H4 (cell line): ENCODE results near the gene ZNF618. TPM values are rescaled to one million over a fixed set of nuclear protein-coding genes. Genes with fewer than 3 reads are reported as not detected.

ENCODE experiments used
- DNase-seq: peaks from one replicate; pipeline ENCODE4 v3.0.0-alpha.2; 2015; ENCODE audit warnings: low spot score
- total RNA-seq: library from RNA; depleted of rRNA; stranded (reverse); fragments of >200 nt; shearing (Covaris generic); gene quantifications from 2 replicates; pipeline ENCODE4 v1.2.3, GENCODE V29; 2014; rRNA removed

Gene ZNF618, protein sequence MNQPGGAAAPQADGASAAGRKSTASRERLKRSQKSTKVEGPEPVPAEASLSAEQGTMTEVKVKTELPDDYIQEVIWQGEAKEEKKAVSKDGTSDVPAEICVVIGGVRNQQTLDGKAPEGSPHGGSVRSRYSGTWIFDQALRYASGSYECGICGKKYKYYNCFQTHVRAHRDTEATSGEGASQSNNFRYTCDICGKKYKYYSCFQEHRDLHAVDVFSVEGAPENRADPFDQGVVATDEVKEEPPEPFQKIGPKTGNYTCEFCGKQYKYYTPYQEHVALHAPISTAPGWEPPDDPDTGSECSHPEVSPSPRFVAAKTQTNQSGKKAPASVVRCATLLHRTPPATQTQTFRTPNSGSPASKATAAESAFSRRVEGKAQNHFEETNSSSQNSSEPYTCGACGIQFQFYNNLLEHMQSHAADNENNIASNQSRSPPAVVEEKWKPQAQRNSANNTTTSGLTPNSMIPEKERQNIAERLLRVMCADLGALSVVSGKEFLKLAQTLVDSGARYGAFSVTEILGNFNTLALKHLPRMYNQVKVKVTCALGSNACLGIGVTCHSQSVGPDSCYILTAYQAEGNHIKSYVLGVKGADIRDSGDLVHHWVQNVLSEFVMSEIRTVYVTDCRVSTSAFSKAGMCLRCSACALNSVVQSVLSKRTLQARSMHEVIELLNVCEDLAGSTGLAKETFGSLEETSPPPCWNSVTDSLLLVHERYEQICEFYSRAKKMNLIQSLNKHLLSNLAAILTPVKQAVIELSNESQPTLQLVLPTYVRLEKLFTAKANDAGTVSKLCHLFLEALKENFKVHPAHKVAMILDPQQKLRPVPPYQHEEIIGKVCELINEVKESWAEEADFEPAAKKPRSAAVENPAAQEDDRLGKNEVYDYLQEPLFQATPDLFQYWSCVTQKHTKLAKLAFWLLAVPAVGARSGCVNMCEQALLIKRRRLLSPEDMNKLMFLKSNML
- 4.8 and 4.9 TPM in 2 replicates for total RNA-seq

GRCh38 chr9:113876151-113876992 lies at the start of gene ZNF618:
ZNF618 (plus strand) TSS chr9:113876309; CDS start chr9:113876381, 72 bp downstream.
- no peak for DNase-seq

- no peak for DNase-seq
These were observed 47.9 kb upstream of the ZNF618 start for GRCh38 chr9:113828221-113828620.

DNA sequence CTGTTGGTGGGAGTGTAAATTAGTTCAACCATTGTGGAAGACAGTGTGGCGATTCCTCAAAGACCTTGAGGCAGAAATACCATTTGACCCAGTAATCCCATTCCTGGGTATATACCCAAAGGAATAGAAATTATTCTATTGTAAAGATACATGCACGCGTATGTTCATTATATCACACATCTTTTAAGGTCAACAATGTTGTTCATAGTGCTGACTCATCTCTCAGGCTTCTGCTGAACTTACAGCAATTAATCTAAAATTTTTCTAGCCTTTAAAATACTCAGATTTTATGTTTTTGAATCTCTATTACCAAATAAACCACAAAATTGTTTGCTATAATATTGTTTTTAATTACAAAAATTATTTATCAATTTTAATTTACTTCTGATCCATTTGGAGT lies 38.8 kb upstream of the ZNF618 start:
- DNase-seq = no peak

- no peak for DNase-seq
These were observed 34.0 kb upstream of the ZNF618 start for GRCh38 chr9:113842086-113842485.

- DNase-seq = no peak
These were observed 31.6 kb upstream of the ZNF618 start for GRCh38 chr9:113844466-113844865.

- DNase-seq = no peak
These were observed 24.8 kb upstream of the ZNF618 start for GRCh38 chr9:113851359-113851758.

DNA sequence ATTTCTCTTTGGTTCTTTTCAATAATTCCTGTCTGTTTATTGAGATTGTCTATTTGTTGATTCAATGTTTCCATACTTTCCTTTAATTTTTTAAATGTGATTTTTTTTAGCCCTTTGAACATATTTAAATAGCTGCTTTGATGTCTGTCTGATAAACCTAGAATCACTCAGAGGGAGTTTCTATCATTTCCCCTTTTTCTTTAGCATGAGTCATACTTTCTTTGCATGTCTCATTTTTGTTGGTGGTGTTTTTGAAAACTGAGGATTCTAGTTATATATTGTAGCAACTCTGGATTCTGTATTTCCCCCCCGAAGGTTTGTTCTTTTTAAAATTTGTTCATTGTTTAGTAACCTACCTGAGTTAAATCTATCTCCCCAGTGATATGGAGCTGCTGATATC lies 24.2 kb upstream of the ZNF618 start:
- no peak for DNase-seq

DNA sequence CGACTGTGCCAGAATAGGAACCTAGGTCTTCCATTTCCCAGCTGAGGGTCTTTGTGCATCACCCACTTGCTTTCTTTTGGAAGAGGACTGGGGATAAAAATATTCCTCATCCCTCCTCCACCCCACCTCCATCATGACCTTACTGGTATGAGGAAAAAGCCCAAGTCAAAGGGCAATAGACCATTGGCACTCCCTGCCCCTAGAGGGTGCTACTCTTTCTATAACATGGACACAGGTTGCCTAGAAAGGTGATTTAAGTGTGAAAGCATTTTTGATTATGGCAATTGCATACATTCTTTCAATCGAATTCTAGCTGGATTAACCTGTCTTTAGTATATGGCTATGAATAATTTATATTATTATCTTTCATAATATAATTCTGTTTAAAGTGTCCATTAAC lies 22.8 kb upstream of the ZNF618 start:
- DNase-seq = no peak

GRCh38 chr9:113854310-113854709 lies 21.8 kb upstream of the ZNF618 start:
- no peak for DNase-seq

GRCh38 chr9:113857875-113858274 lies 18.2 kb upstream of the ZNF618 start:
- DNase-seq = no peak

- DNase-seq = no peak
These were observed 17.8 kb upstream of the ZNF618 start for GRCh38 chr9:113858282-113858681.

DNA sequence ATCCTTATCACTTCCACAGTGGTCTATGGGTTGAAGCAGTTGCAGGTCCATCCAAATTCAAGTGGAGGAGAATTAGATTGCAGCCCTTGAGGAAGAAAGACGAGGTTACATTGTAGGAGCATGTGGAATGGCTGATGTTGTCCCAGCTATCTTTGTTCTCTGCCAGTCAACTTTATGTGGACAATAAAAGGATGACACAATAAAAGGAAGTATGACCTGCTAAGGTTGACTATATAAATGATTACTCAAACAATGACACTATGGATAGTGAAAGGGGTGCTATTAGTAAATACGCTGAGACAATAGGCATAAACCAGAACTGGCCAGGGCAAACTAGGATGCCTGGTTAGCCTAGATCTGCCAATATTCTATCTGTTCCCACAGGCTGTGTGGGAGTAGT lies 12.8 kb upstream of the ZNF618 start:
- DNase-seq = no peak

- DNase-seq = no peak
These were observed 7.6 kb upstream of the ZNF618 start for GRCh38 chr9:113868501-113868900.

DNA sequence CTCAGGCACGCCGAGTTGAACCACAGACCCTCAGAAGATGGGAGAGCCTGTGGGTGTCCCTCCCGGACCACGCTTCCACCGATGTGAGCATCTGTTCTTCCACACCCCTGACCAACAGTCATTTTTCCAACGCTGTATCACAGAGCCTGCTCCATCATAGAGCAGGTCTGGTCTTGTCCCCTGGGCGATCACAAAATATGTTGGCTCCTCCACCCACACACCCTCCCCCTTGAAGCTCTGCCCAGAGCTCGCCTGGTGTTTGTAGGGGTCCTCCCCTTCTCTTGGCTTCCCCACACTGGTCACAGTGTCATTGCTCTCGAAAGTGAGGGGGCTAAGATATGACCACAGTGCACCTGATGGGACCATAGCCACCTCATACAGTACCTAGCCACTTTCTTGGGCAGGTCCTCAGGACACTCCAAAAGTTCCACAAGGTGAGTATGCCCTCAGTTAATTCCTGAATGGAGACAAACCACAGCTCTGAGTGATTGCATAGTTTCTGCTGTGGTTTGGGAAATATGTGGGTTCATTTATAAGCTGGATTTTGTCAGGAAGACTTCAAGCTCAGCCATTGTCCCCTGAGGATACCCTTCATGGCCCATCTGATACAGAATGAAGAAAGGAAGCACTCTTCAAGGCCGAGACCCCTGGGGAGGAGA lies 3.5 kb upstream of the ZNF618 start:
- DNase-seq = no peak

DNA sequence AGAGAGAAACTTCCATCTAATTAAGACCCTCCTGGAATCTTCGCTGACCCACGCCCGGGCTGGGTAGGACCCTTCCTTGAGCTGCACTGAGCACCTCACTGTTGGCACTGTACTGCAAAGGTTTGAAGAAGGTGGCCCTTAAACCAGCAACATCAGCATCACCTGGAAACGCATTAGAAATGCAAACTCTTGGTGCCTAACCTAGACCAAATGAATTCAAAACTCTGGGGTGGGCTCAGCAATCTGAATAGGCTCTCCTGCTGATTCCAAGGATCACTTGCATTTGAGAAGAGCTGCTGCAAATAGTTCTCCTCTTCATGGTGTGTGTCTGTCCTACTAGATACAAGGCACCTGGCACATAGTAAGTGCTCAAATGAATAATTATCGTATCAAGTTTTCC lies 2.7 kb upstream of the ZNF618 start:
- no peak for DNase-seq

GRCh38 chr9:113873926-113874325 lies 2.2 kb upstream of the ZNF618 start:
- DNase-seq = no peak

DNA sequence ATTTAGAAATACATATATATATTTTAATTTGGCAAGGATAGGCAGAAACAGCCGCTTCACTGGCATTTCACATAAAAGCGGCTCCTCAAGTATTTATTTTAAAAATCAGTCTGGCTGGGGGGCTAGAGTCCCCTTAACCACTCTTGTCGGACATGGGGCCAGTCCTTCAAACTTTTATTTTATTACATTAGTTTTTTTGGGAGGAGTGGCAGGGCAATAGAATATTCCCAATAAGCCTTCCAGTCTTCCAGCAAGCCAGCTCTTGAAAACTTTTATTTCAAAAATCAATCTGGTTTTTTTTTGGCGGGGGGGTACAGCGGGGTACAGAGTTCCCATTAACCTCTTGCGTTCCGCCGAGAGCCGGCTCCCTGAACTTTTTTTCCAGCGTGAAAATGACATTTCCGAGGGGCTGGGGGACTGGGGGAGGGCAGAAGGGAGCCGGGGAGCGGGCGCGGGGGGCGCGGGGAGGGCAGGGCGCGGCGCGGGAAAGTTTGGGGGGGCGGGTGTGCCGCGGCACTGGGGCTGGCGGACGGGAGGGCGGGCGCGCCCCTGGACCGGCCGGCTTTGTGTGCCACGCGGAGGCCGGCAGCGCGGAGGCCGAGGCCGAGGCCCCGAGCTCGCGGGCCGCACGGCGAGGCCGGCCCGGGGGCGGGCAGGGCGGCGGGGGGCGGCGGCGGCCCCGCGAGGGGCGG lies 504 bp upstream of the ZNF618 start:
- DNase-seq = no peak

DNA sequence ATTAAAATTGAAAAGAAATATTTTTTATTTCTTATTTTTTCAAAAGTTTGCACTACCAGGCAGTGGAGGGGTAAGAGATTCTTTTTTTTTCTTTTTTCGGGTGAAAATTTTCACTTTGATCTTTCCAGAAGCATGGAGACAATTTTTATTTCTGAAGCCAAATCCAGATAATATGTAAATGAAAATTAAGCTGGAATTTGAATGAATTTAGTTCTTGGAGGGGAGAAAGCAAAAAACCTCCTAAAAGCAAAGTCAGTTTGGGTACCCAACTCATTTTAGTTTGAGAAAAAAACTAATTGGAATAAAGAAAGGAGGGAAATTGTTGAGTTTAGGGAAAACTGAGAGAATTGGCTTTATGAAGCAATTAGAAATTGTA lies 872 bp downstream of the ZNF618 start:
- no peak for DNase-seq

GRCh38 chr9:113879318-113879717 lies 3.2 kb downstream of the ZNF618 start:
- no peak for DNase-seq

GRCh38 chr9:113879911-113880310 lies 3.8 kb downstream of the ZNF618 start:
- no peak for DNase-seq

DNA sequence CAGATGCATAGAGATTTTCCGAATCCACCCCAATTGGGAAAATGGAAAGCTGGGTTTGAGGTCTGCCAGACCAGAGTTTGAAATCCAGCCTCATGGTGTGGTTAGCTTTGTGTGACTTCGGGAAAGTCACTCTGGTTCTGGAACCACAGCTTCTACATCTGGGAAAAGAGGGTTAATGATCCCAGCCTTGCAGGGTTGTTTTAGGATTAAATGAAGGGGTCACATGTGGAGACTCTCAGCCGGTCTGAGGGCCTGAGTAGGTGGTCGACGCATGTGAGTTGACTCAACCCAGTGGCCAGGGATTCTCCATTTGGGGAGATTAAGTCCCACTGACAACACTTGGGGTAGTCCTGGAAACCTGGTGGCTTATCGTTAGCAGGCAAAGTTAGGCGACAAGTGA lies 6.1 kb downstream of the ZNF618 start:
- no peak for DNase-seq
